GM20431 (cell line): ENCODE results near the gene RAB13.

Experiments used
- in situ Hi-C: fragments of 300-500 bp; cut with MseI, MboI; formaldehyde crosslinking; loops from one replicate; pipeline ENCODE4 v1.15.0; 2020; ENCODE audit warnings: low sequenced_read_pairs; ENCODE audit not compliant: unreplicated experiment

RAB13 gene

GRCh38 chr1:153939476-153939875 is 46.7 kb downstream of the RAB13 start:
- in situ Hi-C loops, result no loop called here

GRCh38 chr1:153938996-153939395 is 47.1 kb downstream of the RAB13 start:
- in situ Hi-C loops, result no loop called here

- in situ Hi-C loops, result no loop called here
These were observed 48.8 kb downstream of the RAB13 start for GRCh38 chr1:153937331-153937730.

- in situ Hi-C loops, result no loop called here
These were observed 49.9 kb downstream of the RAB13 start for GRCh38 chr1:153936011-153936802.

GRCh38 chr1:153934746-153935145 is 51.4 kb downstream of the RAB13 start:
- in situ Hi-C loops, result no loop called here

- in situ Hi-C loops, result no loop called here
These were observed 52.2 kb downstream of the RAB13 start for GRCh38 chr1:153933955-153934354.

- in situ Hi-C loops, result no loop called here
These were observed 52.7 kb downstream of the RAB13 start for GRCh38 chr1:153933430-153933829.

GRCh38 chr1:153932156-153933131 is 53.7 kb downstream of the RAB13 start:
- in situ Hi-C loops, result no loop called here
